Tibial nerve (tissue), 3 donors: ENCODE measurements around the gene MYH14.

Experiments
- POLR2A ChIP-seq, 2 donors: fragments of 450-650 bp; IDR thresholded peaks; one replicate each; pipeline ENCODE4 v1.6.1; 2017; ENCODE audit warnings: antibody characterized with exemption in 2 of 2, mild to moderate bottlenecking in 2 of 2, moderate library complexity in 2 of 2
- TF ChIP-seq, protein P1 (sequence below), 5 experiments: fragments of 200-600 bp in 3 of 5; fragments of 450-650 bp in 2 of 5; sonication (generic) in 3 of 5; IDR thresholded peaks; one replicate each; pipeline ENCODE4 v1.5.1; 2016 to 2019; ENCODE audit warnings: antibody characterized with exemption in 5 of 5, mild to moderate bottlenecking in 3 of 5, moderate library complexity in 2 of 5

DNA sequence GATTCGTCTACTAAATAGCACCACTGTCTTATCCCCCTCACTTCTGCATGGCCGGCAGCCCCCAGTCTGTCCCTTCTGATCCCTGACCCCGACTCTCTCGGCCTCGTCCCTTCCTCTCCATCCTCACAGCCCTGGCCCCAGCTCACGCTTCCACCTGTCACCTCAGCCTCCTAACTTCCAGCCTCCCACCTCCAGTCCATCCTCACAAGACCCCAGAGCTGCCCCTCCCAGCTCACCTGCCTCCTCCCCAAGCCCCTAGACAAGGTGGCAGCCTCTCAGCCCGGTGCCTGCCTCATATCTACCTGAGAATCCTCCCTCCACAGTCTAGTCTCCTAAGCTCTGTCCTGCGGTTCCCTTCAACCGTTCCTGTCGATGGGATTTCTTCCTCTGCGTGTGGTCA is 115.7 kb downstream of the MYH14 start:
- TF ChIP-seq, protein P1, sequence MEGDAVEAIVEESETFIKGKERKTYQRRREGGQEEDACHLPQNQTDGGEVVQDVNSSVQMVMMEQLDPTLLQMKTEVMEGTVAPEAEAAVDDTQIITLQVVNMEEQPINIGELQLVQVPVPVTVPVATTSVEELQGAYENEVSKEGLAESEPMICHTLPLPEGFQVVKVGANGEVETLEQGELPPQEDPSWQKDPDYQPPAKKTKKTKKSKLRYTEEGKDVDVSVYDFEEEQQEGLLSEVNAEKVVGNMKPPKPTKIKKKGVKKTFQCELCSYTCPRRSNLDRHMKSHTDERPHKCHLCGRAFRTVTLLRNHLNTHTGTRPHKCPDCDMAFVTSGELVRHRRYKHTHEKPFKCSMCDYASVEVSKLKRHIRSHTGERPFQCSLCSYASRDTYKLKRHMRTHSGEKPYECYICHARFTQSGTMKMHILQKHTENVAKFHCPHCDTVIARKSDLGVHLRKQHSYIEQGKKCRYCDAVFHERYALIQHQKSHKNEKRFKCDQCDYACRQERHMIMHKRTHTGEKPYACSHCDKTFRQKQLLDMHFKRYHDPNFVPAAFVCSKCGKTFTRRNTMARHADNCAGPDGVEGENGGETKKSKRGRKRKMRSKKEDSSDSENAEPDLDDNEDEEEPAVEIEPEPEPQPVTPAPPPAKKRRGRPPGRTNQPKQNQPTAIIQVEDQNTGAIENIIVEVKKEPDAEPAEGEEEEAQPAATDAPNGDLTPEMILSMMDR (IDR thresholded peaks at IDR 0.05): no peak
- TF ChIP-seq POLR2A (IDR thresholded peaks at IDR 0.05): no peak
